Pancreas (tissue), 10 donors: ENCODE results near the gene SLC12A3. TPM values are rescaled to one million over a fixed set of nuclear protein-coding genes. Genes with fewer than 3 reads are reported as not detected.

ENCODE experiments used
- ATAC-seq, 4 donors: fragments of 200-7000 bp; cut with Tn5 transposase; one replicate each; pipeline versions ENCODE4 v1.8.0 to v1.9.1; 2020; ENCODE audit warnings: mild to moderate bottlenecking in 4 of 4, moderate library complexity in 4 of 4
- DNase-seq, 6 donors: peaks; one replicate each; pipeline ENCODE4 v3.0.0-alpha.2; 2020
- FAIRE-seq: peaks from 2 replicates; lab custom pipeline; 2012; peaks lifted over from hg19 to GRCh38; lab: Jason Lieb, UNC
- H3K27ac ChIP-seq, 4 donors: fragments of 200-600 bp; sonication (generic); 1 replicate in 3 of 4; 2 replicates in 1 of 4; pipeline versions ENCODE4 v1.5.0 to v1.8.0; 2020
- H3K27me3 ChIP-seq, 4 donors: fragments of 200-600 bp; one replicate each; pipeline ENCODE4 v1.8.0; 2021
- H3K36me3 ChIP-seq, 3 donors: fragments of 200-600 bp; sonication (generic) in 1 of 3; one replicate each; pipeline versions ENCODE4 v1.5.0 to v1.8.0; 2020 to 2021
- H3K4me1 ChIP-seq, 3 donors: fragments of 200-600 bp; one replicate each; pipeline ENCODE4 v1.8.0; 2021
- H3K4me3 ChIP-seq, 4 donors: fragments of 200-600 bp; sonication (generic) in 2 of 4; one replicate each; pipeline versions ENCODE4 v1.5.0 to v1.8.0; 2020 to 2021
- H3K9me3 ChIP-seq, 4 donors: fragments of 200-600 bp; one replicate each; pipeline ENCODE4 v1.8.0; 2021
- CTCF ChIP-seq, 4 donors: fragments of 200-600 bp; sonication (generic) in 3 of 4; IDR thresholded peaks; one replicate each; pipeline versions ENCODE4 v1.5.0 to v1.8.0; 2021; ENCODE audit warnings: antibody characterized with exemption in 4 of 4
- WGBS, 2 donors: extraction: QIAGEN DNeasy Blood & Tissue Kit; methylation state at CpG; one replicate each; pipeline ENCODE4 v1.1.7; 2013; 5-methylcytosine and 5-hydroxymethylcytosine counted together
- intact Hi-C, 3 donors: fragments of 100-400 bp; cut with DNase I; formaldehyde crosslinking; loops; one replicate each; pipeline versions ENCODE4 v1.11.1 to v1.14.2; 2022
- polyA plus RNA-seq, 2 donors: library from polyadenylated mRNA; stranded (reverse); fragments of 200-250 nt; gene quantifications; one replicate each; pipeline ENCODE4 v1.2.3, GENCODE V29; 2013
- total RNA-seq, 6 donors: library from RNA; stranded (reverse); fragmentation: NEBNext Ultra II Directional in 4 of 6; extraction: Animal tissue kit (Norgen Biotek cat#: 25700) in 4 of 6; gene quantifications; one replicate each; pipeline versions ENCODE4 v1.2.1 to v1.2.4, GENCODE V29; 2021 to 2023
- donor health status: healthy with polysubstance abuse.
- donor health status: DM: no; HTN: no; CAD: no; lungs with moderate emphysema.
- donor health status: DM: no; HTN: no; CAD: no.
- donor health status: control.
- donor health status: control.
- donor health status: Bipolar disorder and iron deficiency.
- donor health status: DM: yes; HTN: yes; CAD: no.
- donor health status: DM: no; HTN: no; CAD: no.
- donor health status: DM: no; HTN: no; CAD: no.
- donor health status: DM: yes; HTN: yes; CAD: no.

The SLC12A3 gene
- total and polyA plus RNA-seq, 8 donors: 0.04 to 0.12 (median 0.06) TPM; not detected in 1

- 17 to 21% methylated on average over 7 of the region's 7 CpGs for WGBS, 2 donors
- Histone ChIP-seq H3K27me3 (no peaks in the 10 kb centered on the region), H3K9me3 (no peaks in the 10 kb centered on the region), H3K27ac (peak overlapping the region; percentile 44 to 74 (median 68)), H3K4me1 (peaks cover 0 to 10% (median 0%) of the 10 kb centered on the region in 3 donors), H3K4me3 (no peak overlapping the region), H3K36me3 (no peaks in the 10 kb centered on the region)
- intact Hi-C loops: no loop called here
- no peak for TF ChIP-seq CTCF (IDR thresholded peaks at IDR 0.05)
- peak; percentile 30 to 62 (median 46) for ATAC-seq
- FAIRE-seq: no peak
- DNase-seq: peak in 1 of 6 donors; percentile 30
Observed at GRCh38 chr16:56848955-56849689, 15.9 kb upstream of the SLC12A3 start.

GRCh38 chr16:56849690-56850680 lies 15.0 kb upstream of the SLC12A3 start:
- Histone ChIP-seq H3K4me1 (peaks cover 0 to 10% (median 0%) of the 10 kb centered on the region in 3 donors), H3K27ac (peak overlapping the region; percentile 44 to 74 (median 68)), H3K4me3 (no peak overlapping the region), H3K27me3 (no peaks in the 10 kb centered on the region), H3K36me3 (no peaks in the 10 kb centered on the region), H3K9me3 (no peaks in the 10 kb centered on the region)
- no peak for TF ChIP-seq CTCF (IDR thresholded peaks at IDR 0.05)
- ATAC-seq (peak; percentile 26 to 64 (median 46)), DNase-seq (peak in 1 of 6 donors; percentile 27), FAIRE-seq (no peak)
- intact Hi-C loops: no loop called here
- WGBS, 2 donors: 65 to 70% methylated on average over 11 of the region's 11 CpGs

- no peak for TF ChIP-seq CTCF (IDR thresholded peaks at IDR 0.05)
- Histone ChIP-seq H3K27me3 (no peaks in the 10 kb centered on the region), H3K4me3 (no peak overlapping the region), H3K27ac (peak overlapping the region in 1 of 4 donors; percentile 74), H3K9me3 (no peaks in the 10 kb centered on the region), H3K4me1 (peaks cover 0 to 10% (median 0%) of the 10 kb centered on the region in 3 donors), H3K36me3 (no peaks in the 10 kb centered on the region)
- DNase-seq (no peak), ATAC-seq (no peak), FAIRE-seq (no peak)
- intact Hi-C loops: no loop called here
- 65 to 66% methylated on average over 8 of the region's 8 CpGs for WGBS, 2 donors
Observed at GRCh38 chr16:56851671-56852400, 13.2 kb upstream of the SLC12A3 start.

GRCh38 chr16:56852401-56852730 lies 12.6 kb upstream of the SLC12A3 start:
- 57 to 68% methylated on average over 3 of the region's 3 CpGs for WGBS, 2 donors
- no peak overlapping the region for H3K27ac ChIP-seq

More at GRCh38 chr16:56852401-56852730, 12.6 kb upstream of the SLC12A3 start:
- ATAC-seq (no peak), FAIRE-seq (no peak), DNase-seq (peak in 1 of 6 donors; percentile 10)
- Histone ChIP-seq H3K9me3 (no peaks in the 10 kb centered on the region), H3K27me3 (no peaks in the 10 kb centered on the region), H3K4me1 (peaks cover 0 to 10% (median 0%) of the 10 kb centered on the region in 3 donors), H3K4me3 (no peak overlapping the region), H3K36me3 (no peaks in the 10 kb centered on the region)
- intact Hi-C loops: no loop called here
- TF ChIP-seq CTCF (IDR thresholded peaks at IDR 0.05): no peak
